RWPE2 (cell line): ENCODE results near the gene AFAP1.
A peak's percentile ranks its signal among the peaks of the same experiment; 100 is the strongest.

Source experiments
- ATAC-seq: fragments of 200-7000 bp; cut with Tn5 transposase; 3 replicates; pipeline ENCODE4 v1.9.1; 2021; ENCODE audit warnings: low read depth
- DNase-seq: peaks from one replicate; pipeline ENCODE4 v3.0.0-alpha.2; 2020; ENCODE audit warnings: low spot score
- H3K27ac ChIP-seq: fragments of 450-650 bp; 2 replicates; pipeline ENCODE4 v1.5.1; 2017; ENCODE audit warnings: mild to moderate bottlenecking; ENCODE audit not compliant: poor library complexity, severe bottlenecking
- H3K27me3 ChIP-seq: fragments of 250-450 bp; sonication (Bioruptor Pico); 2 replicates; pipeline ENCODE4 v1.5.1; 2021; ENCODE audit warnings: mild to moderate bottlenecking, moderate library complexity; ENCODE audit not compliant: insufficient read depth, poor library complexity, severe bottlenecking
- H3K36me3 ChIP-seq: fragments of 250-450 bp; sonication (Bioruptor Pico); 2 replicates; pipeline ENCODE4 v1.5.1; 2020; ENCODE audit warnings: low read depth, mild to moderate bottlenecking, moderate library complexity
- H3K4me1 ChIP-seq: fragments of 250-450 bp; sonication (Bioruptor Pico); 2 replicates; pipeline ENCODE4 v1.5.1; 2021; ENCODE audit warnings: mild to moderate bottlenecking, moderate library complexity; ENCODE audit not compliant: insufficient read depth, poor library complexity, severe bottlenecking
- H3K4me3 ChIP-seq: fragments of 250-450 bp; sonication (Bioruptor Pico); 2 replicates; pipeline ENCODE4 v1.5.1; 2021; ENCODE audit warnings: mild to moderate bottlenecking, moderate library complexity; ENCODE audit not compliant: severe bottlenecking
- H3K9me3 ChIP-seq: fragments of 250-450 bp; sonication (Bioruptor Pico); 2 replicates; pipeline ENCODE4 v1.5.1; 2021; ENCODE audit warnings: mild to moderate bottlenecking, moderate library complexity; ENCODE audit not compliant: severe bottlenecking
- TF ChIP-seq, protein P1 (sequence below): fragments of 450-650 bp; IDR thresholded peaks from one replicate; pipeline ENCODE4 v1.5.1; 2017; ENCODE audit warnings: mild to moderate bottlenecking, moderate library complexity; ENCODE audit not compliant: poor library complexity, severe bottlenecking

The AFAP1 gene

DNA sequence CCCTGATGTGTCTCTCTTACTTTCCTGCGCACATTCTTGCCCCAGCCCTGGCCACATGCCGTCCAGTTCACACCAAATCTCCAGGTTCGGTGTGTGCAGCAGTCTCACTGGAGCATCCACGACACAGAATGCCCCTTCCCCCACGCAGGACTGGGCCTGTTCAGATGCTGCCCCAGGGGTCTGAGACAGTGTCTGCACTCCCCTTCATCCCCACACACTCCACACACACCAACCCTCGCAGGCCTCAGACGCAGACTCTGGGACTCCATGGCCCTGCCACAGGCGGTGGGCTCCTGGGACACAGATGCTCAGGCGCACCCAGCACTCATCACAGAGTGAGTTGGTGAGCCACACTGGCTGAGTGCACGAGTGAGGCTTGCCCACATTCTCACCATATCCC lies 83.9 kb downstream of the AFAP1 start:
- TF ChIP-seq, protein P1, sequence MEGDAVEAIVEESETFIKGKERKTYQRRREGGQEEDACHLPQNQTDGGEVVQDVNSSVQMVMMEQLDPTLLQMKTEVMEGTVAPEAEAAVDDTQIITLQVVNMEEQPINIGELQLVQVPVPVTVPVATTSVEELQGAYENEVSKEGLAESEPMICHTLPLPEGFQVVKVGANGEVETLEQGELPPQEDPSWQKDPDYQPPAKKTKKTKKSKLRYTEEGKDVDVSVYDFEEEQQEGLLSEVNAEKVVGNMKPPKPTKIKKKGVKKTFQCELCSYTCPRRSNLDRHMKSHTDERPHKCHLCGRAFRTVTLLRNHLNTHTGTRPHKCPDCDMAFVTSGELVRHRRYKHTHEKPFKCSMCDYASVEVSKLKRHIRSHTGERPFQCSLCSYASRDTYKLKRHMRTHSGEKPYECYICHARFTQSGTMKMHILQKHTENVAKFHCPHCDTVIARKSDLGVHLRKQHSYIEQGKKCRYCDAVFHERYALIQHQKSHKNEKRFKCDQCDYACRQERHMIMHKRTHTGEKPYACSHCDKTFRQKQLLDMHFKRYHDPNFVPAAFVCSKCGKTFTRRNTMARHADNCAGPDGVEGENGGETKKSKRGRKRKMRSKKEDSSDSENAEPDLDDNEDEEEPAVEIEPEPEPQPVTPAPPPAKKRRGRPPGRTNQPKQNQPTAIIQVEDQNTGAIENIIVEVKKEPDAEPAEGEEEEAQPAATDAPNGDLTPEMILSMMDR = no peak
- H3K9me3 ChIP-seq = no peaks in the 10 kb centered on the region
- H3K36me3 ChIP-seq = peaks cover 55% of the 10 kb centered on the region
- no peaks in the 10 kb centered on the region for H3K27me3 ChIP-seq
- peaks cover 24% of the 10 kb centered on the region for H3K4me1 ChIP-seq
- no peak for ATAC-seq
- H3K27ac ChIP-seq = peak overlapping the region; percentile 94
- H3K4me3 ChIP-seq = no peak overlapping the region
- no peak for DNase-seq

DNA sequence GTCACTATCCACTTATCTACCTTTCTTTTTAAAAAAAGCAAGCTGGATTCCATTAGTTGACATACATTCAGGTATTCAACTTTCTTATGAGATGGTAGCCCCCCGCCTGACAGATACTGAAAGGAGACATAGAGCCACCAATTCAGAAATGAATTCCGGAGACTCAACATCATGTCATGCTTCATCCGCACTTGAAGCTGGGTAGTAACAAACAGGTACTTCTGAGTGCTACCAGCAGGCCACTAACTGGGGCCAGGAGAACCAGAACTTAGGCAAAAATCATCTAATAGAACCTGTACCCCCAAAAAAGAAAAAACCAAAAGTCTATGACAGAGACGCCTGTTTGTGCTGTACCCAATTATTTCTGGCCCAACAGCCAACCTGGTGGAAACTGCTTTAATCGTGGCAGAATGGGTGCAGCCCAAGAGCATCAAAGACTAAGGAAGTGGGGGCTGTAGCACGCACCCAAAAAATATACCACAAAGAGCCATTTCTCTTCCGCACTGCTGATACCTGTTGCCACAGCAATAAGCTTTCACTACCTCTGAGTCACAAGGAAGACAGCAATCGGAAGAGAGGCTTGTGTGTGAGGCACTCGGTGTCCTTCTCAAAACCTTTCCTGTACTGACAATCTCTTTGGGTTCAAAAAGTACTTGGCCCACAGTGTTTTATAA lies 84.8 kb downstream of the AFAP1 start:
- Histone ChIP-seq H3K4me1 (peaks cover 19% of the 10 kb centered on the region), H3K27ac (peak overlapping the region; percentile 94), H3K4me3 (no peak overlapping the region), H3K36me3 (peaks cover 47% of the 10 kb centered on the region), H3K9me3 (no peaks in the 10 kb centered on the region), H3K27me3 (no peaks in the 10 kb centered on the region)
- peak; percentile 52; the same call in 2 of the 3 replicates for ATAC-seq
- DNase-seq = no peak
- TF ChIP-seq, protein P1 = no peak

DNA sequence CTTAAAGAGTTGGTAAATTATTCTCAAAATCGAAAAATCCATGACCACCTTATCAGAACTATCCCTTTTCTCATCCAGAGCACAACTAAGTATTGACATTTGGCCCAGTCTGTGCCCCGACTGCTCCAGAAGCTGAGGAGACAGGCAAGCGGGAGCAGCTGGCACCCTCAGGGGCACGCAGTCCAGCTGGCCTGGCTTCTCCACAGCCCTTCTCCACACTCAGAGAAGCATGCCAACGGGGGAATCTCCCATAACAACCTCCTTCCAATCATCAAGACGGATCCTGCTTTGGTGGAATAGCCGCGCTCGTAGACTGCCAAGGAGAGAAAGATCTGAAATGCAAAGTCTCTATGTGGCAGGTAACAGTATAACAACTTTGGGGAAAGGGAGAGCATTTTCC lies 85.4 kb downstream of the AFAP1 start:
- H3K36me3 ChIP-seq = peaks cover 47% of the 10 kb centered on the region
- H3K27me3 ChIP-seq = no peaks in the 10 kb centered on the region
- no peak for ATAC-seq
- H3K9me3 ChIP-seq = no peaks in the 10 kb centered on the region
- H3K27ac ChIP-seq = no peak overlapping the region
- TF ChIP-seq, protein P1 = no peak
- no peak overlapping the region for H3K4me3 ChIP-seq
- no peak for DNase-seq
- peaks cover 15% of the 10 kb centered on the region for H3K4me1 ChIP-seq

DNA sequence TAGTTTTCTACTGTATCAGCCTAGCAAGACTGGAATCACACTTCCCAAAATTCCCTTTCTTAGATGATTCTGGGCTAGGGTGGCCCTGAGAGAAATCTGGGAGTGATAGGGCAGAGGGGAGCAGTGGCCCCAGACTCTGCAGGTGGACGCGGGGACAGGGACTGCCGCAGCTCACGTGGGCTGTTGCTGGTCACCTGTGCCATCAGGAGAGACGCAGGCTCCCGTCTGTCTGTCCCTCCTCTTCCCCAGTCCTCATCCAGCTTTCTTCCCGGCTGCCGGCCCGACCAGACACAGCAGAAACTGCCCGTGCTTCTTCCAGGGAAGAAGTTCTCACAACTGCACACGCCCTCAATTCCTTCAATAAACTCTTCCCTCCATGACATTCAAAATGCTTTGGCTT lies 86.4 kb downstream of the AFAP1 start:
- peaks cover 53% of the 10 kb centered on the region for H3K36me3 ChIP-seq
- ATAC-seq = no peak
- no peaks in the 10 kb centered on the region for H3K27me3 ChIP-seq
- no peak overlapping the region for H3K27ac ChIP-seq
- H3K4me1 ChIP-seq = peaks cover 14% of the 10 kb centered on the region
- no peaks in the 10 kb centered on the region for H3K9me3 ChIP-seq
- DNase-seq = no peak
- TF ChIP-seq, protein P1 = no peak
- H3K4me3 ChIP-seq = no peak overlapping the region

DNA sequence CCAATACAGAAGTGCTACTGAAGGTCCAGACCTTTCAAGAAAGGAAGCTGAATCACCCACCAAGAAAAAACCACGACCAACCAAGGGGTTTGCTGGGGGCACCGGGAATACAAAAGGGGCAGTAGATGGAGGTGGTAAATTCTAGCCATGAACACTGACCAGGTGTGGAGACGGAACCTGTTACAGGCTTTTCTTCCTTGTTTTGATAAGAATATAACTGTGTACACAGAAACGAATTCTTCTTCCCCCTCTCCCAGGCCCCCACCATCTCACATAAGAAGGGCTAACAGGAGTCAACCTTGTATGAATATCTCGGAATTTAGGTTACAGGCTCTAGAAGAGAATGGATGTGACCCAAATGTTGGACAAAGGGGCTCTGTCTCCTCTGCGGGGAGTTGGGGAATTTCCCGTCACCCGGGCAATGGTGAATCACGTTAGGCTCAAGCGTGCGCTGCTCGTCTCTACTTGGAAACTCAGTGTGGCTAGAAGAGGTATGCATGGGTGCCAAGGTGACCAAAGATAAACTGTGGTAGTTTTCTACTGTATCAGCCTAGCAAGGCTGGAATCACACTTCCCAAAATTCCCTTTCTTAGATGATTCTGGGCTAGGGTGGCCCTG lies 87.0 kb downstream of the AFAP1 start:
- no peaks in the 10 kb centered on the region for H3K9me3 ChIP-seq
- H3K4me1 ChIP-seq = peaks cover 8% of the 10 kb centered on the region
- H3K27ac ChIP-seq = no peak overlapping the region
- peaks cover 50% of the 10 kb centered on the region for H3K36me3 ChIP-seq
- DNase-seq (no peak), ATAC-seq (no peak)
- no peaks in the 10 kb centered on the region for H3K27me3 ChIP-seq
- TF ChIP-seq, protein P1 = no peak
- no peak overlapping the region for H3K4me3 ChIP-seq
